Measurements from ENCODE around the gene CRHBP. TPM values are rescaled to one million over a fixed set of nuclear protein-coding genes. Genes with fewer than 3 reads are reported as not detected.
"Not testable (repeated sequence)": the region's sequence is repeated elsewhere in the genome, so short reads cannot be mapped to it uniquely, and the experiment has no call there.

The CRHBP gene
- total RNA-seq, 1 experiment from 2014 or later: not detected

- intact Hi-C loops (cut with micrococcal nuclease; ENCODE audit: unreplicated experiment): no loop called here
- H3K9me2 ChIP-seq (ENCODE audit: insufficient read depth): no peaks in the 10 kb centered on the region
- ChIA-PET CTCF (no interaction called here), POLR2A (ENCODE audit: unreplicated experiment) (no interaction called here)
- H3K36me3 ChIP-seq (ENCODE audit: low read depth): no peaks in the 10 kb centered on the region
- no peaks in the 10 kb centered on the region for H3F3A ChIP-seq (ENCODE audit: insufficient read depth, low read depth)
- DNase-seq: no peak
- H3K4me2 ChIP-seq: no peak overlapping the region
- no peaks in the 10 kb centered on the region for H3K27me3 ChIP-seq (ENCODE audit: insufficient read depth, low read depth)
- H4K20me1 ChIP-seq (ENCODE audit: insufficient read depth): no peaks in the 10 kb centered on the region
- H3K27ac ChIP-seq: no peak overlapping the region
- H2AFZ ChIP-seq: no peak overlapping the region
- no peaks in the 10 kb centered on the region for H3K9me3 ChIP-seq (ENCODE audit: insufficient read depth, low read depth)
- BruUV-seq (replicated peaks): no TSS peak
- H3K79me2 ChIP-seq (ENCODE audit: low read depth): no peaks in the 10 kb centered on the region
- H3K4me3 ChIP-seq: no peak overlapping the region
- H3K4me1 ChIP-seq (replicated peaks; ENCODE audit: insufficient read depth): no peaks in the 10 kb centered on the region
- TF ChIP-seq EZH2 (IDR thresholded peaks at IDR 0.05; ENCODE audit: low read depth) (no peak), CTCF (conservative IDR thresholded peaks at IDR 0.05) (no peak)
Observed at GRCh38 chr5:76990899-76991459, 38.1 kb downstream of the CRHBP start.

GRCh38 chr5:76993436-76993835, 40.6 kb downstream of the CRHBP start:
- H3K27me3 ChIP-seq (ENCODE audit: insufficient read depth, low read depth); H3K4me3 ChIP-seq; POLR2A ChIA-PET (ENCODE audit: unreplicated experiment); H3K36me3 ChIP-seq (ENCODE audit: low read depth); CTCF ChIA-PET; H3K27ac ChIP-seq; H3K9me3 ChIP-seq (ENCODE audit: insufficient read depth, low read depth); H3F3A ChIP-seq (ENCODE audit: insufficient read depth, low read depth); H3K4me1 ChIP-seq (replicated peaks; ENCODE audit: insufficient read depth); H3K79me2 ChIP-seq (ENCODE audit: low read depth); H2AFZ ChIP-seq; H4K20me1 ChIP-seq (ENCODE audit: insufficient read depth); DNase-seq; BruUV-seq (replicated peaks); intact Hi-C loops (cut with micrococcal nuclease; ENCODE audit: unreplicated experiment); H3K9me2 ChIP-seq (ENCODE audit: insufficient read depth); H3K4me2 ChIP-seq: not testable (repeated sequence)

- ChIA-PET POLR2A (ENCODE audit: unreplicated experiment) (no interaction called here), CTCF (no interaction called here)
- no TSS peak for BruUV-seq (replicated peaks)
- H3K9me2 ChIP-seq (ENCODE audit: insufficient read depth): no peaks in the 10 kb centered on the region
- no peaks in the 10 kb centered on the region for H3K27me3 ChIP-seq (ENCODE audit: insufficient read depth, low read depth)
- H2AFZ ChIP-seq: no peak overlapping the region
- H3K4me1 ChIP-seq (replicated peaks; ENCODE audit: insufficient read depth): no peaks in the 10 kb centered on the region
- H3K4me3 ChIP-seq: no peak overlapping the region
- H3K79me2 ChIP-seq (ENCODE audit: low read depth): no peaks in the 10 kb centered on the region
- H3F3A ChIP-seq (ENCODE audit: insufficient read depth, low read depth): no peaks in the 10 kb centered on the region
- H3K36me3 ChIP-seq (ENCODE audit: low read depth): no peaks in the 10 kb centered on the region
- H3K9me3 ChIP-seq (ENCODE audit: insufficient read depth, low read depth): no peaks in the 10 kb centered on the region
- no peak for TF ChIP-seq CTCF (conservative IDR thresholded peaks at IDR 0.05)
- TF ChIP-seq EZH2 (IDR thresholded peaks at IDR 0.05; ENCODE audit: low read depth): no peak
- H3K27ac ChIP-seq: no peak overlapping the region
- intact Hi-C loops (cut with micrococcal nuclease; ENCODE audit: unreplicated experiment): no loop called here
- no peak overlapping the region for H3K4me2 ChIP-seq
- no peaks in the 10 kb centered on the region for H4K20me1 ChIP-seq (ENCODE audit: insufficient read depth)
- no peak for DNase-seq
Observed at GRCh38 chr5:76994337-76994736, 41.5 kb downstream of the CRHBP start.

GRCh38 chr5:76998251-76998650, 45.4 kb downstream of the CRHBP start:
- H3K9me3 ChIP-seq (ENCODE audit: insufficient read depth, low read depth); H3K36me3 ChIP-seq (ENCODE audit: low read depth); H3K4me3 ChIP-seq; H3K79me2 ChIP-seq (ENCODE audit: low read depth); BruUV-seq (replicated peaks); H3K4me2 ChIP-seq; H2AFZ ChIP-seq; H3K9me2 ChIP-seq (ENCODE audit: insufficient read depth); DNase-seq; H3K27ac ChIP-seq; intact Hi-C loops (cut with micrococcal nuclease; ENCODE audit: unreplicated experiment); H4K20me1 ChIP-seq (ENCODE audit: insufficient read depth); POLR2A ChIA-PET (ENCODE audit: unreplicated experiment); H3K4me1 ChIP-seq (replicated peaks; ENCODE audit: insufficient read depth); H3K27me3 ChIP-seq (ENCODE audit: insufficient read depth, low read depth); H3F3A ChIP-seq (ENCODE audit: insufficient read depth, low read depth): not testable (repeated sequence)
- CTCF ChIA-PET: interaction anchor here (0.6 kb wide), 1 partner anchor 411 kb away, joined by 3 read pairs; no protein-coding TSS in a partner anchor

Data from PC-9 (cell line).